ENCODE data around the gene PCDHGB5.
"Not testable (repeated sequence)": the region's sequence is repeated elsewhere in the genome, so short reads cannot be mapped to it uniquely, and the experiment has no call there.

PCDHGB5 gene

GRCh38 chr5:141388661-141389060 is 9.1 kb upstream of the PCDHGB5 start:
- Histone ChIP-seq H2AFZ (ENCODE audit: low read depth) (no peak overlapping the region), H3K27me3 (ENCODE audit: insufficient read depth, low read depth) (no peaks in the 10 kb centered on the region), H3K27ac (no peak overlapping the region), H4K20me1 (ENCODE audit: insufficient read depth) (no peaks in the 10 kb centered on the region), H3K4me2 (no peak overlapping the region), H3K9ac (no peak overlapping the region), H3K4me1 (ENCODE audit: low read depth, poor library complexity, severe bottlenecking) (no peaks in the 10 kb centered on the region), H3K36me3 (ENCODE audit: insufficient read depth) (no peaks in the 10 kb centered on the region), H3K79me2 (ENCODE audit: insufficient read depth, low read depth) (no peaks in the 10 kb centered on the region), H3K4me3 (IDR thresholded peaks at IDR 0.05; ENCODE audit: insufficient read depth, low read depth, low read length) (no peak overlapping the region)
- no peak for TF ChIP-seq CTCF (conservative IDR thresholded peaks at IDR 0.05; ENCODE audit: low read depth, low read length)

GRCh38 chr5:141389153-141390042 is 8.3 kb upstream of the PCDHGB5 start:
- H4K20me1 ChIP-seq (ENCODE audit: insufficient read depth) = no peaks in the 10 kb centered on the region
- H3K4me1 ChIP-seq (ENCODE audit: low read depth, poor library complexity, severe bottlenecking) = no peaks in the 10 kb centered on the region
- no peaks in the 10 kb centered on the region for H3K36me3 ChIP-seq (ENCODE audit: insufficient read depth)
- no peaks in the 10 kb centered on the region for H3K79me2 ChIP-seq (ENCODE audit: insufficient read depth, low read depth)
- no peak overlapping the region for H3K27ac ChIP-seq
- no peak overlapping the region for H2AFZ ChIP-seq (ENCODE audit: low read depth)
- no peaks in the 10 kb centered on the region for H3K27me3 ChIP-seq (ENCODE audit: insufficient read depth, low read depth)
- no peak overlapping the region for H3K4me2 ChIP-seq
- no peak for TF ChIP-seq CTCF (conservative IDR thresholded peaks at IDR 0.05; ENCODE audit: low read depth, low read length)
- H3K9ac ChIP-seq = no peak overlapping the region
- no peak overlapping the region for H3K4me3 ChIP-seq (IDR thresholded peaks at IDR 0.05; ENCODE audit: insufficient read depth, low read depth, low read length)

- no peaks in the 10 kb centered on the region for H3K4me1 ChIP-seq (ENCODE audit: low read depth, poor library complexity, severe bottlenecking)
- H3K79me2 ChIP-seq (ENCODE audit: insufficient read depth, low read depth) = no peaks in the 10 kb centered on the region
- no peak within 1 kb of the TSS for H3K27ac ChIP-seq
- no peak for TF ChIP-seq CTCF (conservative IDR thresholded peaks at IDR 0.05; ENCODE audit: low read depth, low read length)
- H2AFZ ChIP-seq (ENCODE audit: low read depth) = no peak within 1 kb of the TSS
- H3K27me3 ChIP-seq (ENCODE audit: insufficient read depth, low read depth) = no peaks in the 10 kb centered on the region
- H4K20me1 ChIP-seq (ENCODE audit: insufficient read depth) = no peaks in the 10 kb centered on the region
- no peak within 1 kb of the TSS for H3K9ac ChIP-seq
- H3K4me3 ChIP-seq (IDR thresholded peaks at IDR 0.05; ENCODE audit: insufficient read depth, low read depth, low read length) = no peak within 1 kb of the TSS
- H3K36me3 ChIP-seq (ENCODE audit: insufficient read depth) = no peaks in the 10 kb centered on the region
- no peak within 1 kb of the TSS for H3K4me2 ChIP-seq
These were observed 5.1 kb upstream of the PCDHGB5 start, which contains the start of gene PCDHGA8 for GRCh38 chr5:141392429-141393198. Gene PCDHGA8 (plus strand): TSS chr5:141392633. CDS start chr5:141392814, 181 bp downstream.

- H3K4me3 ChIP-seq (IDR thresholded peaks at IDR 0.05; ENCODE audit: insufficient read depth, low read depth, low read length) = no peak overlapping the region
- H3K9ac ChIP-seq = no peak overlapping the region
- H3K36me3 ChIP-seq (ENCODE audit: insufficient read depth) = no peaks in the 10 kb centered on the region
- no peak overlapping the region for H3K27ac ChIP-seq
- H3K79me2 ChIP-seq (ENCODE audit: insufficient read depth, low read depth) = no peaks in the 10 kb centered on the region
- H3K4me1 ChIP-seq (ENCODE audit: low read depth, poor library complexity, severe bottlenecking) = no peaks in the 10 kb centered on the region
- no peaks in the 10 kb centered on the region for H3K27me3 ChIP-seq (ENCODE audit: insufficient read depth, low read depth)
- no peak overlapping the region for H3K4me2 ChIP-seq
- H4K20me1 ChIP-seq (ENCODE audit: insufficient read depth) = no peaks in the 10 kb centered on the region
- TF ChIP-seq CTCF (conservative IDR thresholded peaks at IDR 0.05; ENCODE audit: low read depth, low read length) = no peak
- H2AFZ ChIP-seq (ENCODE audit: low read depth) = no peak overlapping the region
These were observed 4.5 kb upstream of the PCDHGB5 start for GRCh38 chr5:141393267-141393666.

- not testable (repeated sequence) for H4K20me1 ChIP-seq (ENCODE audit: insufficient read depth); H2AFZ ChIP-seq (ENCODE audit: low read depth); H3K27ac ChIP-seq; H3K9ac ChIP-seq; H3K4me1 ChIP-seq (ENCODE audit: low read depth, poor library complexity, severe bottlenecking); H3K4me3 ChIP-seq (IDR thresholded peaks at IDR 0.05; ENCODE audit: insufficient read depth, low read depth, low read length); H3K36me3 ChIP-seq (ENCODE audit: insufficient read depth); H3K4me2 ChIP-seq; H3K27me3 ChIP-seq (ENCODE audit: insufficient read depth, low read depth); H3K79me2 ChIP-seq (ENCODE audit: insufficient read depth, low read depth)
These were observed 3.2 kb upstream of the PCDHGB5 start for GRCh38 chr5:141394401-141395187.
